Stimulated activated CD4-positive, alpha-beta T cell treated with anti-CD3 and anti-CD28 coated beads, Interleukin-15, amount 100 ng/mL, for 48 hours (primary cell): ENCODE data around the gene ALDH5A1.
A peak's percentile ranks its signal among the peaks of the same experiment; 100 is the strongest.
"Not testable (repeated sequence)": the region's sequence is repeated elsewhere in the genome, so short reads cannot be mapped to it uniquely, and the experiment has no call there.

Experiments used
- DNase-seq, 2 donors: peaks; one replicate each; pipeline ENCODE4 v3.0.0-alpha.2; 2020; ENCODE audit warnings: low read depth in 2 of 2

ALDH5A1 gene

GRCh38 chr6:24486065-24486464, 8.7 kb upstream of the ALDH5A1 start:
- DNase-seq = no peak

GRCh38 chr6:24489470-24489869, 5.3 kb upstream of the ALDH5A1 start, which contains the start of gene GPLD1:
TSS of gene GPLD1 (minus strand) at chr6:24489578. CDS start at chr6:24489511, 67 bp downstream.
- no peak for DNase-seq

GRCh38 chr6:24489881-24490280, 4.9 kb upstream of the ALDH5A1 start:
- no peak for DNase-seq

GRCh38 chr6:24490948-24491347, 3.8 kb upstream of the ALDH5A1 start:
- DNase-seq = no peak

- DNase-seq = no peak
Observed at GRCh38 chr6:24492475-24492874, 2.3 kb upstream of the ALDH5A1 start.

DNA sequence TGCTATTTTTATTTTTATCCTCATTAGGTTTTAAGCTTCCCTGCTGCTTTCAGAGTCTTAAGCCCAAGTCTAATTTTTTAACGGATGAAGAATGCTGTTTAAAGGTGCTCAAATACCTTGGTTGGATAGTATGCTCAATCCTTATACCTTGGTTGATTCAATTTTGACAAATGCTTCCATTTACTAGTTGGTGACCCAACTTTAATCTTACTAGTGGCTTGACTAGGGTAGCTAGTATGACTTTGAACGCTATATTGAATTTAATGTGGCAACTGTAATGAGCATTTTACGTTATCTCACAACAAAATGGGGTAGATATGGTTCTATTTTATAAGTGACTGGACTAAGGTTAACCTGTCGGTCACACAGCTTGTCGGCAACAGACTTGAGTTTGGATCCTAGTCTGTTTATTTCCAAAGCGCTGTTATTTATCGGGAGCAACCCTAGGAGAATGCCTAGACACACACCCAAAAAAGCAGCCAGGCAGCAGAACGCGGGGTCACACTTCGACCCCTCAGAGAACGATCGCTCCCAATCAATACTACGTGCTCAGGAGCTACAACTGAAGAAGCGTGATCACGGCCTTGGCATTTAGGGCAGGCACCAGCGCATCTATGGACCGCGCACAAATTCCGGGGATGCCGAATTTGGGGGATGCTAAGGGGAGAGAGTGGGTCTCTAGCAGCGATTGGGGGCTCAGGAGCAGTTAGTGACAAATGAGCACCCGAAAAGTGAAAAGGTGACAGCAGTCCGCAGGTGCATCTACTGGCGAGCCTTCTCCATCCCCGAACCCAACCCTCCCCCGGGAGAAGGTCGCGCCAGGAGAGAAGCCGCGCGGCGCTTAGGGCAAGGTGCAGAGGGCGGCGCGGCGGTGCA, 586 bp upstream of the ALDH5A1 start:
- DNase-seq = no peak

DNA sequence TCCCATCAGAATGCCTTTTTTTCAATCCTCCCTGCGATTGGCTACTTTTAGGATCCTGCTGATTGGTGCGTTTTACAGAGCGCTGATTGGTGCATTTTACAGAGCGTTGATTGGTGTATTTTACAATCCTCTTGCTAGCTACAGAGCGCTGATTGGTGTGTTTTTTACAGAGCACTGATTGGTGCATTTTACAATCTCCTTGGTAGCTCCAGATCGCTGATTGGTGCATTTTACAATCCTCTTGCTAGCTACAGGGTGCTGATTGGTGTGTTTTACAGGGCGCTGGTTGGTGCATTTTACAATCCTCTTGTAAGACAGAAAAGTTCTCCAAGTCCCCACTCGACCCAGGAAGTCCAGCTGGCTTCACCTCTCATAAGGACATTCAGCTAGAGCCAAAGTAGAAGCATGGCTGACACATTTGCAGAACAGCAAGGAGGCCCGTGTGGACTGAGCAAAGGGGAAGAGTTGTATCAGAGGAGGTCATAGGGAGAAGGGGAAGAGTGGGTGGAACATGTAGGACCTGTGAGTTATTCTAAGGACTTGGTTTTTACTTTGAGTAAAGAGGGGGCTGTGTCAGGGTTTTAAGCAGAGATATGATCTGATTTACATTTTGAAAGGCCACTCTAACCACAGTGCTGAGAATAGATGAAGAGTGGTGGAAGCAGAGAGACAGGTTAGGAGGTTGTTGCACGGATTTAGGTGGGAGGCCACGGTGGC, 2.6 kb downstream of the ALDH5A1 start:
- no peak for DNase-seq

GRCh38 chr6:24500683-24501082, 5.9 kb downstream of the ALDH5A1 start:
- no peak for DNase-seq

DNA sequence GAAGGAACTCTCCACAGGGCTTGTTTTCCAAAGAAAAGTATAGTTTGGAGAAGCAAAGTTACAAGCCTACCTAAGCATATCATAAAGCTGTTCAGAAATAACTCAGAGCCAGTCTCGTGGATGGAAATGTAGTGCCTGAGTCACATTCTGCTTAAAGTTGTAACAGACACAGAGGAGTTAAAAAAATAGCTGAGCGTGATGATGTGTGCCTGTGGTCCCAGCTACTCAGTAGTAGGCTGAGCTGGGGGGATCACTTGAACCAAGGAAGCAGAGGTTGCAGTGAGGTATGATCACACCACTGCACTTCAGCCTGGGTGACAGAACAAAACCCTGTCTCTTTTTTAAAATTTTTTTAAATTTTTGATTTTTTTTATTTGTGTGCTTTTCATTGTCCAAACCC, 6.6 kb downstream of the ALDH5A1 start:
- no peak for DNase-seq

DNA sequence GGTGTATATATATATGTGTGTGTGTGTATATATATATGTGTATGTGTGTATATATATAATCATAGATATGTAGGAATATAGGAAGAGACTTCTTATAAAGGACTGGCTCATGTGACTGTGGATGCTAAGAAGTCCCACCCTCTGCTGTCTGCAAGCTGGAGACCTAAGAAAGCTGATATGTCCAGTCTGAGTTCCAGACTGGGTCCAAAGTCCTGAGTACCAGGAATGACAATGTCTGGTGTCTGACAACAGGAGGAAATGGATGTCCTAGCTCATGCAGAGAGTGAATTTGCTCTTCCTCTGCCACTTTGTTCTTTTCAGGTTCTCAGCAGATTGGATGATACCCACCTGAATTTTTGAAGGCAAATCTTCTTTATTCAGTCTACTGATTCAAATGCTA, 7.1 kb downstream of the ALDH5A1 start:
- no peak for DNase-seq

- no peak for DNase-seq
Observed at GRCh38 chr6:24504287-24504648, 9.5 kb downstream of the ALDH5A1 start.

DNA sequence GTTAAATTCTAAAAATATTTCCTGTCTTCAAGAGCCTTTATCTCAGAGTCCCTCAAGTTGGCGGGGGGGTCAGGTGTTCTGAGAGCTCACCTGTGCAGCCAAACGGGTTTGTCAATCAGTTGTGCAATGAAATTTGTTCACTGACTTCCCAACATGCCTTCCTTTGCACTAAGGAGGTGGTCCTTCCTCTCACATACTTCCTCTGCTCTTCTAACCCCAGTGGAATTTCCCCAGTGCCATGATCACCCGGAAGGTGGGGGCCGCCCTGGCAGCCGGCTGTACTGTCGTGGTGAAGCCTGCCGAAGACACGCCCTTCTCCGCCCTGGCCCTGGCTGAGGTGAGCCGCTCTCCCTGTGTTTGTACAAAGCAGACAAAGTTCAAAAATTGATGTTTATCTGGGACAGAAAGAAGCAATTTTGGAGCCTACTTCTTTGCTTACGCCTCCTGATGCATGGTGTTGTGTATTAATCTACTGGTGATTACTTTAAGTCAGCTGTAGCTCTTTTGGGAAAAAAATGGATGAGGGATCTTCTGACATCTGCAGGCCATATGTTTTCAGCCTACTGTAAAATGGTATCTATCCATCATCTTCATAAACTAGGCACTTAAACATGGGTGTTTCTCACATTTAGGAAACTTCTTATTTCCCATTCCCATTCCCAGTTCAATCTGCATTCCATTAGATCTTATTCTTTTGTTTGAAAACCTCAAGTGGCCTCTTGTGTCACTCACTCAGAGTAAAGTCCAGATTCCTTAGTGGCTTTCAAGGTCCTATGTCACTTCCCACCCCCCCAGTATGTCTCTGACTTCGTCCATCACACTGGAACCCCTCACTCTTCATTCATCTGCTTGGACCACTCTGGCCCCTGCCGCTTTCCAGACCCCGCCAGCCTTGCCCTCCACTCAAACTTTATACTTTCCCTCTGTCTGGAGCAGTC, 10.1 kb downstream of the ALDH5A1 start:
- DNase-seq = no peak

GRCh38 chr6:24506814-24507520, 12.2 kb downstream of the ALDH5A1 start:
- no peak for DNase-seq

- DNase-seq = not testable (repeated sequence)
Observed at GRCh38 chr6:24511976-24512375, 17.2 kb downstream of the ALDH5A1 start.

DNA sequence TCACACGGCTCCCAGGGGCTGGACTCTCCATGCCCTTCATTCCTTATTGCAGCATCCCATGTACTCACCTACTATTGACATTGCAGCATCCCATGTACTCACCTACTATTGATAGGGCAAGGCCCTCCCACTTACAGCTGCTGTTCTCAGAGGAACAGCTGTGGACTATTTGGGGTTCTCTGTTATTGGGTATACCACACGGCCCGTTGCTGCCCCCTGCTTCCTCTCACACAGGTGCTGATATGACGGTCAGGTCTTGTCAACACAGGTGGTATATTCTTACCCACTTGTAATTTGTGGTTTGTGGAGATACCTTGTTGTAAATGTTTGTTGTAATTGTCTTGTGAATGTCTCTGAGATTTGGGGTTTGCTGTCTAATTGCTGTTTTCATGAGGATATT, 18.8 kb downstream of the ALDH5A1 start:
- DNase-seq = no peak

- DNase-seq = no peak
Observed at GRCh38 chr6:24517659-24518543, 23.1 kb downstream of the ALDH5A1 start.

- peak; percentile 13 to 14 for DNase-seq
Observed at GRCh38 chr6:24520929-24521546, 26.3 kb downstream of the ALDH5A1 start.

GRCh38 chr6:24522228-24523176, 27.7 kb downstream of the ALDH5A1 start:
- no peak for DNase-seq

- no peak for DNase-seq
Observed at GRCh38 chr6:24524329-24524728, 29.6 kb downstream of the ALDH5A1 start.
